Neural cell (in vitro differentiated cells): Measurements from ENCODE around the gene CNIH3. TPM values are rescaled to one million over a fixed set of nuclear protein-coding genes. Genes with fewer than 3 reads are reported as not detected.

Experiments
- H2AFZ ChIP-seq: fragments of 200-600, 300-800 bp; sonication (generic), shearing (Covaris generic); 2 replicates; pipeline ENCODE4 v1.6.0; 2014; ENCODE audit warnings: low read depth, mild to moderate bottlenecking, antibody characterized with exemption, low read length, moderate library complexity
- H3F3A ChIP-seq: fragments of 200-600 bp; shearing (Covaris generic); 2 replicates; pipeline ENCODE4 v1.6.1; 2016; ENCODE audit warnings: mild to moderate bottlenecking, moderate library complexity, mixed read lengths, antibody characterized with exemption, low read length; ENCODE audit not compliant: insufficient read depth, poor library complexity, severe bottlenecking
- H3K27ac ChIP-seq: fragments of 200-600, 300-800 bp; sonication (generic), shearing (Covaris generic); 2 replicates; pipeline ENCODE4 v1.5.1; 2014; ENCODE audit warnings: mild to moderate bottlenecking, low read length, moderate library complexity
- H3K27me3 ChIP-seq: fragments of 300-800, 200-600 bp; sonication (generic), shearing (Covaris generic); 2 replicates; pipeline ENCODE4 v1.6.0; 2014; ENCODE audit warnings: mild to moderate bottlenecking, low read depth, low read length, moderate library complexity; ENCODE audit not compliant: insufficient read depth
- H3K36me3 ChIP-seq: fragments of 300-800, 200-600 bp; sonication (generic), shearing (Covaris generic); 2 replicates; pipeline ENCODE4 v1.5.1; 2014; ENCODE audit warnings: mild to moderate bottlenecking, antibody characterized with exemption, low read length, moderate library complexity; ENCODE audit not compliant: insufficient read depth
- H3K4me2 ChIP-seq: fragments of 300-800, 200-600 bp; sonication (generic), shearing (Covaris generic); 2 replicates; pipeline ENCODE4 v1.6.0; 2014; ENCODE audit warnings: mild to moderate bottlenecking, low read length
- H3K4me3 ChIP-seq: fragments of 300-800, 200-600 bp; sonication (generic), shearing (Covaris generic); 2 replicates; pipeline ENCODE4 v1.5.1; 2014; ENCODE audit warnings: mild to moderate bottlenecking, low read length, moderate library complexity
- H3K79me2 ChIP-seq: fragments of 200-600 bp; shearing (Covaris generic); replicated peaks from 2 replicates; pipeline ENCODE4 v1.6.0; 2014; ENCODE audit warnings: mild to moderate bottlenecking, low read length, moderate library complexity; ENCODE audit not compliant: insufficient read depth
- H3K9ac ChIP-seq: fragments of 300-800, 200-600 bp; sonication (generic), shearing (Covaris generic); 2 replicates; pipeline ENCODE4 v1.6.1; 2016; ENCODE audit warnings: mild to moderate bottlenecking, low read length, mixed read lengths
- H3K9me2 ChIP-seq: fragments of 200-600 bp; shearing (Covaris generic); 2 replicates; pipeline ENCODE4 v1.6.1; 2016; ENCODE audit warnings: mild to moderate bottlenecking, low read length, mixed read lengths; ENCODE audit not compliant: insufficient read depth
- H3K9me3 ChIP-seq: fragments of 200-600, 300-800 bp; sonication (generic), shearing (Covaris generic); 2 replicates; pipeline ENCODE4 v1.6.1; 2016; ENCODE audit warnings: mild to moderate bottlenecking, mixed run types, low read length, moderate library complexity, mixed read lengths
- H4K20me1 ChIP-seq: fragments of 200-600 bp; shearing (Covaris generic); 2 replicates; pipeline ENCODE4 v1.6.1; 2016; ENCODE audit warnings: mild to moderate bottlenecking, mixed run types; ENCODE audit not compliant: insufficient read depth
- CTCF ChIP-seq: fragments of 450-650 bp; IDR thresholded peaks from 2 replicates; pipeline ENCODE4 v1.5.1; 2014; ENCODE audit warnings: antibody characterized with exemption, mild to moderate bottlenecking, moderate library complexity; ENCODE audit not compliant: poor library complexity, severe bottlenecking
- EP300 ChIP-seq: fragments of 450-650 bp; conservative IDR thresholded peaks from 2 replicates; pipeline ENCODE4 v1.6.1; 2014; ENCODE audit warnings: antibody characterized with exemption, mild to moderate bottlenecking, moderate library complexity; ENCODE audit not compliant: poor library complexity, severe bottlenecking
- EZH2 ChIP-seq: fragments of 200-600, 300-800 bp; shearing (Covaris generic), sonication (generic); IDR thresholded peaks from 2 replicates; pipeline ENCODE4 v1.6.1; 2014; ENCODE audit warnings: antibody characterized with exemption, low read length, borderline replicate concordance, mild to moderate bottlenecking; ENCODE audit not compliant: insufficient read depth, poor library complexity, severe bottlenecking
- MXI1 ChIP-seq: fragments of 450-650 bp; conservative IDR thresholded peaks from 2 replicates; pipeline ENCODE4 v1.6.1; 2014; ENCODE audit warnings: antibody characterized with exemption, mild to moderate bottlenecking; ENCODE audit not compliant: poor library complexity, severe bottlenecking
- POLR2AphosphoS5 ChIP-seq: IDR thresholded peaks from 2 replicates; pipeline ENCODE4 v1.6.1; 2012
- RAD21 ChIP-seq: fragments of 450-650 bp; conservative IDR thresholded peaks from 2 replicates; pipeline ENCODE4 v1.6.1; 2014; ENCODE audit warnings: antibody characterized with exemption, mild to moderate bottlenecking, moderate library complexity
- REST ChIP-seq: IDR thresholded peaks from 2 replicates; pipeline ENCODE4 v1.6.1; 2012; ENCODE audit warnings: borderline replicate concordance
- SMC3 ChIP-seq: fragments of 450-650 bp; conservative IDR thresholded peaks from 2 replicates; pipeline ENCODE4 v1.6.1; 2014; ENCODE audit warnings: antibody characterized with exemption, mild to moderate bottlenecking, moderate library complexity; ENCODE audit not compliant: poor library complexity
- TAF1 ChIP-seq: IDR thresholded peaks from 2 replicates; pipeline ENCODE4 v1.6.1; 2012; ENCODE audit warnings: low read depth
- polyA plus RNA-seq: library from polyadenylated mRNA; depleted of rRNA; stranded (reverse); fragments of >200 nt; gene quantifications from 2 replicates; pipeline ENCODE4 v1.2.3, GENCODE V29; 2014

CNIH3 gene
- polyA plus RNA-seq, 1 donor from 2014 or later: 9.3 TPM

GRCh38 chr1:224673141-224673540 lies 57.0 kb downstream of the CNIH3 start:
- H3K27me3 ChIP-seq: no peaks in the 10 kb centered on the region
- no peaks in the 10 kb centered on the region for H3K79me2 ChIP-seq
- no peaks in the 10 kb centered on the region for H3K9me2 ChIP-seq
- H3K27ac ChIP-seq: no peak overlapping the region
- no peaks in the 10 kb centered on the region for H4K20me1 ChIP-seq
- no peaks in the 10 kb centered on the region for H3K36me3 ChIP-seq
- H3K9ac ChIP-seq: no peak overlapping the region
- H2AFZ ChIP-seq: no peak overlapping the region
- no peak overlapping the region for H3K4me2 ChIP-seq
- H3K4me3 ChIP-seq: no peak overlapping the region
- no peak for TF ChIP-seq MXI1
- no peak for TF ChIP-seq EZH2
- no peak for TF ChIP-seq RAD21
- TF ChIP-seq CTCF: no peak
- no peak for TF ChIP-seq SMC3
- TF ChIP-seq TAF1: no peak
- no peak for TF ChIP-seq REST
- TF ChIP-seq EP300: no peak
- TF ChIP-seq POLR2AphosphoS5: no peak
- no peaks in the 10 kb centered on the region for H3F3A ChIP-seq
- H3K9me3 ChIP-seq: no peaks in the 10 kb centered on the region

GRCh38 chr1:224675590-224675989 lies 59.5 kb downstream of the CNIH3 start:
- no peaks in the 10 kb centered on the region for H3K9me2 ChIP-seq
- H3K27ac ChIP-seq: no peak overlapping the region
- H2AFZ ChIP-seq: no peak overlapping the region
- no peaks in the 10 kb centered on the region for H3K36me3 ChIP-seq
- TF ChIP-seq EZH2: no peak
- no peak for TF ChIP-seq TAF1
- no peak for TF ChIP-seq CTCF
- no peak for TF ChIP-seq POLR2AphosphoS5
- no peak for TF ChIP-seq SMC3
- no peak for TF ChIP-seq RAD21
- no peak for TF ChIP-seq EP300
- TF ChIP-seq REST: no peak
- TF ChIP-seq MXI1: no peak
- H3K27me3 ChIP-seq: no peaks in the 10 kb centered on the region
- H3K4me2 ChIP-seq: no peak overlapping the region
- no peak overlapping the region for H3K9ac ChIP-seq
- no peaks in the 10 kb centered on the region for H3K9me3 ChIP-seq
- no peak overlapping the region for H3K4me3 ChIP-seq
- H3K79me2 ChIP-seq: no peaks in the 10 kb centered on the region
- H3F3A ChIP-seq: no peaks in the 10 kb centered on the region
- H4K20me1 ChIP-seq: no peaks in the 10 kb centered on the region
